NCI-H187 (cell line): ENCODE measurements around the gene PYGB.

Experiments used
- DNase-seq, 2 experiments: peaks; one replicate each; lab custom pipeline; 2025; lab: John Stamatoyannopoulos, UW

PYGB gene

GRCh38 chr20:25271486-25272222 is 23.8 kb downstream of the PYGB start:
- no peak for DNase-seq

DNA sequence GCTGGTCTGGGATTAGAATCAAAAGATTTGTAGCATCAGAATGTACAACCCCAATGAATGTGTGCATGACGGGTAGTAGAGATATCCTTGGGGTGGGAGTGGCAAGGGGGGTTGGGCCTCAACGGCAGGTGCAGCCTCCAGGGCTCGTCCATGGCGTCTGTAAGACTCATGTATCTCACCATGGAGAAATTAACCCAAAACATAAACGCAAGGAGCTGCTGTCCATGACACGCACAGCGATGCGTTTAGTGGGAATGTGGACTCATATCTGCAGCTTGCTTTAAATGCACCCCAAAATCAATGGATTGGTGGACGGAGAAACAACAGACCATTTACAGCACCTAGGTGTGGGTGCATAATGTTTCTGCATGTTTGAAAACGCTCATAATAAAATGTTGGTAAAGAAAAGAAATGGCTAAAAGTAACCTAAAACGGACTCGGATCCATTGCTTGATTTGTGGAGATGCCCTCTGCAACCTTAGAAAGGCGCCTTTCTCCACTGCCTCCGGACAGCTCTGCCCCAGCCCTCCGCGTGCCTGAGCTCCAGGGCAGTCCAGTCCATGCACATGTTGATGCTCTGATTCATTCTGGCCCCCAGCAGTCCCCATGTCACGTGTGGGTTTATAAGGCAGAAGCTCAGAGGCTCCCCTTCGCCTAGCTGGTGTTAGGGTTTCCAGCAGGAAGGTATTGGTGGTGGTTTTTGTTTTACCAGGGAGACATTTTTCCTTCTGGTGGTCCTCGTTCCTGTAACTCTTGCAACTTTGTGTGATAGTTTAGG is 24.5 kb downstream of the PYGB start:
- no peak for DNase-seq

DNA sequence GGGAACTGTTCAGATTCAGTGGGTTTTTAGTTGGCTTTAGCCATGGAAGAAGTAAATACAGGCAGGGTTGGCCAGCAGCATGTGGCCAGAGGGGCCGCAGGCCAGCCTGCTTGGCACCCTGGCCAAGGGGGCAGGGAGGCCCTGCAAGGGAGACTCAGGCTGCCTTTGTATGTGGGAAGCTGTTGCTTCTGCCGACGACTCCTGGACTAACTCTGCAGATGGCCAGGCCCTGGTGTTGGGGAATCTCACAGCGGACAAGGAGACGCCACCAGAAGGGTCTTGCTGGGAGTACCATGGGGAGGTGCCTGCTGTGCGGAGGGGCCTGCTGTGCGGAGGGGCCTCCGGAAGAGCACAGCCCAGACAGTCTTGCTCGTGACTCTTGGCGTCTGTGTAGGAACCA is 25.2 kb downstream of the PYGB start:
- no peak for DNase-seq

- DNase-seq, result no peak
Measured at GRCh38 chr20:25273541-25274358, 25.9 kb downstream of the PYGB start.

- DNase-seq, result no peak
Measured at GRCh38 chr20:25274481-25274880, 26.6 kb downstream of the PYGB start.

- DNase-seq, result no peak
Measured at GRCh38 chr20:25274891-25275812, 27.3 kb downstream of the PYGB start.

GRCh38 chr20:25275813-25276532 is 28.1 kb downstream of the PYGB start:
- no peak for DNase-seq

DNA sequence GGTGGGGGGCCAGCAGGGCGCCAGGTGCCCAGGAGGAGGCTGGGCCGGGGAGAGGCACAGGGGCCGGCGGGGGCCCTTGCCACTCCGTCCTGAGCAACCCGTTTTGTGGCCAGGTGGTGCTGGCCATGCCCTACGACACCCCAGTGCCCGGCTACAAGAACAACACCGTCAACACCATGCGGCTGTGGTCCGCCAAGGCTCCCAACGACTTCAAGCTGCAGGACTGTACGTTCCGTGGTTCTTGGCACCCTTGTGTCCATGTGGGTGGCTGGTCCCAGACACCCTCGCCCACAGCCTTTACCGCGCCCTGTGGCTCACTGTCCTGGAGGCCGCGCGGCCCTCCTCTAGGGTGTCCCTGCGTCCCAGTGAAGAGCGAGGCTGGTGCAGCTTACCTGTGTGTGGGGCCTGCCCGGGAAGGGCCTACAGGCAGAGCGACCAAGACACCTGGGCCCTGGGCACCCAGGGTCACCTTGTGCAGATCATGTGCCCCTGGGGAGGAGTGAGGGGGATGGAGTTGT is 28.7 kb downstream of the PYGB start:
- no peak for DNase-seq

DNA sequence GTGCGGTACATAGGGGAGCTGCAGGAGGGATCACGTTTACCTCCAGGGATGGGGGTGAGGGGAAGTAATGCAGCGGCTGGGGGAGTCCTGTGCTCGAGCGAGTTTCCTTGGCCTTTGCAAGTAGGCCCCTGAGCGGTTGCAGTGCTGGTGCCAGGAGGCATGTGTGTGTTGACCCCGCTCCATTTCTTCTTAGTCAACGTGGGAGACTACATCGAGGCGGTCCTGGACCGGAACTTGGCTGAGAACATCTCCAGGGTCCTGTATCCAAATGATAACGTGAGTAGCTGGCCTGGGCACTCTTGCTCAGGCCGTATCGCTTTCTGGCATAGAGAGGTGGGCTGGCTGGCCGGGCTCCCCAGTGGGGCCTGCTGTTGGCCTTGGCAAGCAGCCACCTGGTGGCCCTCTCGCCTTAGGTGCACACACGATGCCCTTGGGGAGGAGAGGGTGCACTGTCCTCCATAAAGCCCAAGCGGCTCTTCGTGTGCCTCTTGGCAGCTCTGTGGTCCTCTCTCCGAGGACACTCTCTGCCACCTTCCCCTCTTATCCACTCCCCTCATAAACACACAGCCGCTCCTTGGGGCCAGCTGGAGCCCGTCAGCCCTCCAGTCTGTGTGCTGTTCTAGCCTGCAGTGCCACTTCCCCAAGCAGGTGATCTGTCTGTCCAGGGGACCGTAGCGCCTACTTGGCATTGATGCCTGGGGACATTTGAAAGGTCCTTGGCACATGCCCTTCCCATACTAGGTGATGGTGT is 29.3 kb downstream of the PYGB start:
- no peak for DNase-seq

DNA sequence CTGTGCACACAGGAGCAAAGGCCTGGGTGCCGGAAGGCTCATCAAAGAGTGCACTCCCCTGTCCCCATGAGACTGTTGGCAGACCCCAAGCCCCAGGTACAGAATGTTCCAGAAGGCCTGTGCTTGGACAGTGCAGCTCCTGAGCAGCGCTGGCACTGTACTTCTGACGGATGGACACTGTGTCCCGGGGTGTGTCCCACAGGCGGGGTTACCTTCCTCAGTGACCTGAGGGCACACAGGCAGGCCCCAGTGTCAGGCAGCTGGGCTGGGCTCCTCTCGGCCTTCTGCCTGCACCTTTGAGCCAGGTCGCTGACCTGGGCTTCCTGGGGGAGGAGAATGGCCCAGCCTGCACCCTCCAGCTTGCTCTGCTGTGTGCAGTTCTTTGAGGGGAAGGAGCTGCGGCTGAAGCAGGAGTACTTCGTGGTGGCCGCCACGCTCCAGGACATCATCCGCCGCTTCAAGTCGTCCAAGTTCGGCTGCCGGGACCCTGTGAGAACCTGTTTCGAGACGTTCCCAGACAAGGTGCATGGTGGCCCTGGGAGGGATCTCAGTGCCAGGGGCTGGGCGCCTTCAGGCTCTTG is 30.1 kb downstream of the PYGB start:
- no peak for DNase-seq

DNA sequence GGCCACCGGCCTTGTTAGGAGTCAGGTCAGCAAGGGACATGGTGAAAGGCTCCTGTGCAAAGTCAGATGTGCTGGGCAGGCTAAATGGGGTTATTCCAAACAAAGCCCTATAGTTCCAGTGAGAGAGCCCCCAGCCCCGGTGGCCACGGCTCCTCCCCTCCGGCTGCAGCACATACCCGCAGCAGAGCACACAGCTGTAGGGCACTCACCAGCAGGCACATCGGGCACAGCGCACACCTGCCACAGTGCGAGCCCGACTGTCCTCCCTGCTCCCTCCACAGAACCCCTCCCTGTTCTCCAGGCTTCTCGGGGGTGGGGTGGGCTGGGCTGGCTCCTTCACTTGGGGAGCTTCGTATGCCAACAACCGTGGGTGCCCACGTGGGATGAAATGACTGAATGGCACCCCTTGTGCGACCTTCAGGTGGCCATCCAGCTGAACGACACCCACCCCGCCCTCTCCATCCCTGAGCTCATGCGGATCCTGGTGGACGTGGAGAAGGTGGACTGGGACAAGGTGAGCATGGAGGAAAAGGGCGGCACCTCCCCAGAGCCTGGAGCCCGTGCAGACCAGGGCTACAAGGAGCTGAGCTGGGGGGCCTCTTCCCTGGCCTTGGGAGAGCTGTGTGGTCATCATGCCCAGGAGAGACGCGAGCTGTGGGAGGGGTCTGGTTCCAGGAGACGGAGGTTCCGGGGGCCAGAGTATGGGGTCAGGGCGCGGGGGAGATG is 30.9 kb downstream of the PYGB start:
- DNase-seq, result no peak

DNA sequence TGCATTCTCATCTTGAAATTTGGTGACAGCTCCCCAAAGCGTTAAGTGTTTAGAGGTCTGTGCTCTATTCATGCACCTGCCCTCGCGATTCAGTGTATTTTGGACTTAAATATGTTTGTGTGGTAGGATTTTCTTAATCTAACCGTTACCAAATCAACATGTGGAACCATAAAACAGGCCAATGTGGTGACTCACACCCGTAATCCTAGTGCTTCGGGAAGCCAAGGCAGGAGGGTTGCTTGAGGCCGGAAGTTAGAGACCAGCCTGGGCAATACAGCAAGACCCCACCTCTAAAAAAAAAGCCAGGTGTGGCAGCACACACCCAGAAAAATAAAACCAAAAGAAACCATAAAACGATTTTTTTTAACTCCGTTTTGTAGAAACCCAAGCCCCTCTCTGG is 31.5 kb downstream of the PYGB start:
- no peak for DNase-seq

DNA sequence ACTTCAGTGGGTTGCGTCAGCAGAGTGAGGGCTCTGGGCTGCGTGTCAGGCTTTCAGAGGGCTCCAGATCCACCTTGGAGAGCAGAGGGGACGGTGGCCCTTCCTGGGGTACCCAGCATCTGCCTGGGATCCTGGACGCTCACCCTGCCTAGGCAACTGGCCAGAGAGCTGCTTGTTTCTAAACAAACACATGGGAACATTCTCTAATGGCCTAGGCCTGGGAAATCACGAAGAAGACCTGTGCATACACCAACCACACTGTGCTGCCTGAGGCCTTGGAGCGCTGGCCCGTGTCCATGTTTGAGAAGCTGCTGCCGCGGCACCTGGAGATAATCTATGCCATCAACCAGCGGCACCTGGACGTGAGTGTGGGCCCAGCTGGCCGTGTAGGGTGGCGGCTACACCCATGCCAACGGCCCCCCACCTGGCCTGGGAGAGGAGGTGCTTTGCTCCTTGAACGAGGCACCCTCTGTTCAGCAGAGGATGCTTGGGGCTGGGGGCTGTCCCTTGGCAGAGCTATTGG is 32.2 kb downstream of the PYGB start:
- no peak for DNase-seq

DNA sequence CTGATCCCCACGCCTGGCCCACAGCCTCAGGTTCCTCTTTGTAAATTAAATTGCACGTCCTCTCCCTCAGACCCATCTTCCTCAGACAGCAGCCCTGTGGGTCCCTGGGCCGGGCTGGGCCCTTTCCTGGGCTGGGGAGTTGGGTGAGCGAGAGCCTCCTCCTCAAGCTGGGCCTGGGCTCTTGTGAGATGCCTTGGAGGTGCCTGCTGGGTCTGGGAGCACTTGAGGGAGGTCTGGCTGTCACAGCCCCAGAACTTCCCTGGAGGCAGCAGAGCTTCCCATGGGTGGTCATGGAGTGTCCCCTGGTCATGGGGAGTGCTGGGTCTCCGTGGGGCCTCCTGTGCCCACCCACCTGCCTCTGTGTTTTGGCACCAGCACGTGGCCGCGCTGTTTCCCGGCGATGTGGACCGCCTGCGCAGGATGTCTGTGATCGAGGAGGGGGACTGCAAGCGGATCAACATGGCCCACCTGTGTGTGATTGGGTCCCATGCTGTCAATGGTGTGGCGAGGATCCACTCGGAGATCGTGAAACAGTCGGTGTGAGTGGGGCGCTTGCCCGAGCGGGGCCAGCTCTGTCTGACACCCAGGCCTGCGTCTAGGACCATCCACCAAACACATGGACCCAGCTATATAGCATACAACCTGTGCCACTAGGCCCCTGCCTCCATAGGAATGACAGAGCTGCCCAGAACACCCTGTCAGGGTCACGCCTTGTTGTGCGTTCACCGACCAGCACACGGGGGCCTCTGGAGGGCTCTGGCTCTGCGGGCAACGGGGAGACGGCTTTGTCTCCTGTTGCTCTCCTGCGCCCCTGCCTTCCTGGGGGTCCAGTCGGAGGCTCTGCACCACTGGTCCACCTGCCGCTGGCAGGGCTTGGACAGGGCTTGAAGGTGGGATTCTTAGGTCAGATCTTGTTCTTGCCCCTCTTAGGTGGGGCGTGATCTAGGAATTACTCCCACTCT is 33.0 kb downstream of the PYGB start:
- DNase-seq, result no peak

DNA sequence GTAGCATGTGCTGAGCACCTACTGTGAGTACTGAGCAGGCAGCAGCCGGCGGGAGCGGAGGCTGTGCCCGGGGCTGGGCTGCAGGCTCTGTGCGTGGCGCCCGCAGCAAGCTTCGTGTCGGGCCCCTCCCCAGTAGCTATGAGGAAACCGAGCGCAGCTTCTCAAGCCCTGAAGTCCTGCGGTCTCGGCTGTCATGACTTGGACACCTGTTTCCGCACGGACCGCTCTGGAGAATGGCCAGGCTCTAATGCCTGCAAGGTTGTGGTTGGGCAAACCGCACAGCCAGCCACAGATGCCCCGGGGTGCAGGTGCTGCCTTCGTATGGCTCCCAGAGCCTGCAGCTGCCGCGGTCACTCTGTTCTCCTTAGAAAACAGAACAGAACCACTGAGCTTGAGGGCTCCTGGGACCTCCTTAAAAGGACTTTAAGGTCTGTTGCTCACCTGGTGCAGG is 33.7 kb downstream of the PYGB start:
- DNase-seq, result peak; percentile 35 to 47

GRCh38 chr20:25282034-25282781 is 34.3 kb downstream of the PYGB start:
- DNase-seq, result no peak

GRCh38 chr20:25282796-25283195 is 34.9 kb downstream of the PYGB start:
- no peak for DNase-seq
